Liver (tissue), 3 donors: ENCODE measurements around the gene GFRA4.

Source experiments
- EGR1 ChIP-seq, 2 donors: IDR thresholded peaks; 2 replicates each; pipeline ENCODE4 v1.6.1; 2016 to 2018; ENCODE audit warnings: antibody characterized with exemption in 2 of 2, low read depth in 2 of 2
- GABPA ChIP-seq, 2 donors: IDR thresholded peaks in 1 of 2; conservative IDR thresholded peaks in 1 of 2; 2 replicates each; pipeline ENCODE4 v1.6.1; 2016; ENCODE audit warnings: antibody characterized with exemption in 2 of 2, mild to moderate bottlenecking in 1 of 2, moderate library complexity in 1 of 2
- HNF4A ChIP-seq, 2 donors: conservative IDR thresholded peaks; 2 replicates each; pipeline ENCODE4 v1.6.1; 2016; ENCODE audit warnings: antibody characterized with exemption in 2 of 2, mild to moderate bottlenecking in 2 of 2
- HNF4G ChIP-seq: IDR thresholded peaks from 2 replicates; pipeline ENCODE4 v1.6.1; 2016; ENCODE audit warnings: antibody characterized with exemption
- NR2F2 ChIP-seq: IDR thresholded peaks from 2 replicates; pipeline ENCODE4 v1.6.1; 2016; ENCODE audit warnings: antibody characterized with exemption
- RAD21 ChIP-seq, 2 donors: IDR thresholded peaks; 2 replicates each; pipeline ENCODE4 v1.6.1; 2016; ENCODE audit warnings: antibody characterized with exemption in 2 of 2, mild to moderate bottlenecking in 2 of 2
- SP1 ChIP-seq: IDR thresholded peaks from 2 replicates; pipeline ENCODE4 v1.6.1; 2018; ENCODE audit warnings: antibody characterized with exemption, mild to moderate bottlenecking
- TAF1 ChIP-seq: conservative IDR thresholded peaks from 2 replicates; pipeline ENCODE4 v1.6.1; 2016; ENCODE audit warnings: antibody characterized with exemption, mild to moderate bottlenecking
- YY1 ChIP-seq: IDR thresholded peaks from 2 replicates; pipeline ENCODE4 v1.6.1; 2016; ENCODE audit warnings: antibody characterized with exemption, mild to moderate bottlenecking
- TF ChIP-seq, protein P1 (sequence below): IDR thresholded peaks from 2 replicates; pipeline ENCODE4 v1.6.1; 2016; ENCODE audit warnings: antibody characterized with exemption, mild to moderate bottlenecking
- TF ChIP-seq, protein P2 (sequence below): fragments of 150-350 bp; IDR thresholded peaks from 2 replicates; pipeline ENCODE4 v1.5.1; 2017; ENCODE audit warnings: improper control_type of control experiment, low read depth, low read length; ENCODE audit not compliant: missing input control
- TF ChIP-seq, protein P3 (sequence below): IDR thresholded peaks from 2 replicates; pipeline ENCODE4 v1.6.1; 2016; ENCODE audit warnings: antibody characterized with exemption
- TF ChIP-seq, protein P4 (sequence below): IDR thresholded peaks from 2 replicates; pipeline ENCODE4 v1.6.1; 2016; ENCODE audit warnings: antibody characterized with exemption
- donor health status: healthy.
- donor health status: healthy.

DNA sequence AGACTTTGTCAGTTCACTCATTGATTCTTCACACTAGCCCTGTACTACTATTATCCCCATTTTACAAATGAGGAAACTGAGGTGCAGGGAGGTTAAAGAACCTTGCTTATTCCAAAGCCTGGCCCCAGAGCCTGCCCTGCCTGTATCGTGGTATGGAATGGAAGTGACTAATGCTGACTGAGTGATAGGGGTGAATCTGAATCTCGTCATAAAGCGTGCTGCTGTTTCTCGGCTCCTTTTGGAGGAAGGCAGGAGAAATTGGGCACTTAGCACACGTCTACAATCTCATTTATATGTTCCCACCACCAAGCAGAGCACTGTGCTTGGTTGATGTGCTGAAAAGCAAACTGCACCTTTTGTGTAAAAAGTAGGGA, 17.1 kb downstream of the GFRA4 start:
- TF ChIP-seq, protein P1, sequence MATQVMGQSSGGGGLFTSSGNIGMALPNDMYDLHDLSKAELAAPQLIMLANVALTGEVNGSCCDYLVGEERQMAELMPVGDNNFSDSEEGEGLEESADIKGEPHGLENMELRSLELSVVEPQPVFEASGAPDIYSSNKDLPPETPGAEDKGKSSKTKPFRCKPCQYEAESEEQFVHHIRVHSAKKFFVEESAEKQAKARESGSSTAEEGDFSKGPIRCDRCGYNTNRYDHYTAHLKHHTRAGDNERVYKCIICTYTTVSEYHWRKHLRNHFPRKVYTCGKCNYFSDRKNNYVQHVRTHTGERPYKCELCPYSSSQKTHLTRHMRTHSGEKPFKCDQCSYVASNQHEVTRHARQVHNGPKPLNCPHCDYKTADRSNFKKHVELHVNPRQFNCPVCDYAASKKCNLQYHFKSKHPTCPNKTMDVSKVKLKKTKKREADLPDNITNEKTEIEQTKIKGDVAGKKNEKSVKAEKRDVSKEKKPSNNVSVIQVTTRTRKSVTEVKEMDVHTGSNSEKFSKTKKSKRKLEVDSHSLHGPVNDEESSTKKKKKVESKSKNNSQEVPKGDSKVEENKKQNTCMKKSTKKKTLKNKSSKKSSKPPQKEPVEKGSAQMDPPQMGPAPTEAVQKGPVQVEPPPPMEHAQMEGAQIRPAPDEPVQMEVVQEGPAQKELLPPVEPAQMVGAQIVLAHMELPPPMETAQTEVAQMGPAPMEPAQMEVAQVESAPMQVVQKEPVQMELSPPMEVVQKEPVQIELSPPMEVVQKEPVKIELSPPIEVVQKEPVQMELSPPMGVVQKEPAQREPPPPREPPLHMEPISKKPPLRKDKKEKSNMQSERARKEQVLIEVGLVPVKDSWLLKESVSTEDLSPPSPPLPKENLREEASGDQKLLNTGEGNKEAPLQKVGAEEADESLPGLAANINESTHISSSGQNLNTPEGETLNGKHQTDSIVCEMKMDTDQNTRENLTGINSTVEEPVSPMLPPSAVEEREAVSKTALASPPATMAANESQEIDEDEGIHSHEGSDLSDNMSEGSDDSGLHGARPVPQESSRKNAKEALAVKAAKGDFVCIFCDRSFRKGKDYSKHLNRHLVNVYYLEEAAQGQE, result no peak
- TF ChIP-seq, protein P2, sequence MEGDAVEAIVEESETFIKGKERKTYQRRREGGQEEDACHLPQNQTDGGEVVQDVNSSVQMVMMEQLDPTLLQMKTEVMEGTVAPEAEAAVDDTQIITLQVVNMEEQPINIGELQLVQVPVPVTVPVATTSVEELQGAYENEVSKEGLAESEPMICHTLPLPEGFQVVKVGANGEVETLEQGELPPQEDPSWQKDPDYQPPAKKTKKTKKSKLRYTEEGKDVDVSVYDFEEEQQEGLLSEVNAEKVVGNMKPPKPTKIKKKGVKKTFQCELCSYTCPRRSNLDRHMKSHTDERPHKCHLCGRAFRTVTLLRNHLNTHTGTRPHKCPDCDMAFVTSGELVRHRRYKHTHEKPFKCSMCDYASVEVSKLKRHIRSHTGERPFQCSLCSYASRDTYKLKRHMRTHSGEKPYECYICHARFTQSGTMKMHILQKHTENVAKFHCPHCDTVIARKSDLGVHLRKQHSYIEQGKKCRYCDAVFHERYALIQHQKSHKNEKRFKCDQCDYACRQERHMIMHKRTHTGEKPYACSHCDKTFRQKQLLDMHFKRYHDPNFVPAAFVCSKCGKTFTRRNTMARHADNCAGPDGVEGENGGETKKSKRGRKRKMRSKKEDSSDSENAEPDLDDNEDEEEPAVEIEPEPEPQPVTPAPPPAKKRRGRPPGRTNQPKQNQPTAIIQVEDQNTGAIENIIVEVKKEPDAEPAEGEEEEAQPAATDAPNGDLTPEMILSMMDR, result no peak
- TF ChIP-seq, protein P3, sequence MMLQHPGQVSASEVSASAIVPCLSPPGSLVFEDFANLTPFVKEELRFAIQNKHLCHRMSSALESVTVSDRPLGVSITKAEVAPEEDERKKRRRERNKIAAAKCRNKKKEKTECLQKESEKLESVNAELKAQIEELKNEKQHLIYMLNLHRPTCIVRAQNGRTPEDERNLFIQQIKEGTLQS, result no peak
- TF ChIP-seq NR2F2 (no peak), TAF1 (no peak), YY1 (no peak), HNF4G (no peak), GABPA (IDR thresholded peaks at IDR 0.05 in 1 of 2, conservative IDR thresholded peaks at IDR 0.05 in 1 of 2) (no peak), RAD21 (IDR thresholded peaks at IDR 0.05) (no peak), SP1 (no peak), EGR1 (IDR thresholded peaks at IDR 0.05; ENCODE audit: low read depth in 2 of 2) (no peak), HNF4A (conservative IDR thresholded peaks at IDR 0.05) (no peak)
- TF ChIP-seq, protein P4, sequence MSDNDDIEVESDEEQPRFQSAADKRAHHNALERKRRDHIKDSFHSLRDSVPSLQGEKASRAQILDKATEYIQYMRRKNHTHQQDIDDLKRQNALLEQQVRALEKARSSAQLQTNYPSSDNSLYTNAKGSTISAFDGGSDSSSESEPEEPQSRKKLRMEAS, result no peak
